ENCODE data around the gene S100A11.
"Not testable (repeated sequence)": the region's sequence is repeated elsewhere in the genome, so short reads cannot be mapped to it uniquely, and the experiment has no call there.

The S100A11 gene

DNA sequence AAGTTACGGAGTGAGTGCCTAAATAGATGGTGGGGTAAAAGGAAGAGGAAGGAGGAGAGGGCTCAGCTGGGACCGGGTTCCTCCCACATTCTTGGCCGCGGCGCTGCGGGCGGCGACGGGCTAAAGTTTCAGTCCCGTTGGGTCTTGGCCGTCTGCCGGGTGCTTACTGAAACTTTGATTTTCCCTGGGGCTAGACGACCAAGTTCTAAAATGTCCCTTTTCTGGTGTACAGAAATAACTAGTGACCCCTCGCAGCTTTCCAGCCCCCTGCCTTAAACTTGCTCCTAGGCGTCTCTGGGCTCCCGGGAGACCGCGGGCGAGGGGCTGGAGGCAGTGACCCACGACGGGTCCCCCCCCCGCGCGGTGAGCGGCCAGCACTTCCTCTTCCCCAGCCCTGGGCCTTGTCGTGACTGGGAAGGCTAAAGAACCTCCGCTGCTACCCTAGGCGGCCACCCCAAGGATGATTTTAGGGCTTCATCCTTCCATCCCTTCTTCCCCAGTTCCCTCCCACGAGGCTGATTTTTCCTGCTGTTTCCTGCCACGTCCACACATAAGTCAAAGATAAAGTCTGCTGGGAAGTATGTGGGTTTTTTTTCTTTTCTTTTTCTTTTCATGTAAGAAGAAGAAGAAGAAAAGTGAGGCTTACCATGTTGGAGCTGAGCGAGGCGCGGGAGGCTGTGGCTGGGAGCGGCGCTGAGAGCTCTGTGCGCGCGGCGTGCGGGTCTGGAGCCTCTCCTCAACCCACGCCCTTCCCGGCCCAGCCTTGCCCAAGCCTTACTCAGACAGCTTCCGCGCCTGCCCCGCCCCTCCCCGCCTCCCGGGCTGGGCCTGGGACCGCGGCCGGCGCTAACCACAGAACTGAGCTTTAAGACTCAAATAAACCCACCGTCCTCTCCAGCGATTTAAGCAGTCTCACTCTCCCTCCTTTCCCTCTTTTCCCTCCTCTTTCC is at the start of gene S100A11:
S100A11 (minus strand) TSS at position 738 of the 950 bp plus-strand sequence; CDS start at position 649, 89 bp downstream.
- no peak for DNase-seq

DNA sequence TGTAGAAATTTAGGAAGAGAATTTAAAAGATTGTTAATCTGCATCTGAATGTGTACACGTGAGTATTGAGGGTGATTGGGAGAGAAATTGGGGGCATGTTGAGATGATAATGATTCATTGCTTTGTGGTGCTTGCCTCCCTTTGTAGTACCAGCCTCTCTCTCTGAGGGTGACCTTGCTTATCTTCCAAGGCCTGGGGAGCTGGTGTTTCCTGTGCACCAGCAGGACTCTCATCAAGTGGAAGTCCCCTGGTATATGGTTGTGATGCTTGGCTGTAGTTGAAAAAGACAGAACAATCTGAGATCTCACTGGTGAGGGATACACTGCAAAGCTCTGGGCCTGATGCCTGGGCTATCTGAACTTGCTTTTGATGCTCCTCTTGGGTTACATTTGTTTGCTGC is 48.0 kb upstream of the S100A11 start:
- no peak for DNase-seq

DNA sequence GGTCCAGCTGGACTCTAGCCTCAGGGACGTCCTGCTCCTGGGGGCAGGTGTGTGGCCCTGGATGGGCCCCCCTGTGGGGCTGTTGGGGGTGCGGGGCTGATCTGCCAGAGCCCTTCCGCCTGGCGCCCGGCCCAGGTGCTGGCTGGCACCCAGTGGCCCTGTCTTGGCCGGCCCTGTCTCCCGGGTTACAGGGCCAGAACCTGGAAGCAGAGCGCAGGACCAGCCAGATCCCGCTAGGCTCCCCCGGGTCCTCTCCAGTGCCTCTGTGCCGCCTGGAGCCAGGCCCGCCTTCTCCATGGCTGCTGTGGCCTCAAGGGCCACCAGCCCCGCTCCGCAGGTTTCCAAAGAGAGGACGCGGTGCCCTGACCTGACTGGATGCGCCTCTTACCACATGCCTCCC is 44.2 kb upstream of the S100A11 start:
- DNase-seq, result not testable (repeated sequence)

DNA sequence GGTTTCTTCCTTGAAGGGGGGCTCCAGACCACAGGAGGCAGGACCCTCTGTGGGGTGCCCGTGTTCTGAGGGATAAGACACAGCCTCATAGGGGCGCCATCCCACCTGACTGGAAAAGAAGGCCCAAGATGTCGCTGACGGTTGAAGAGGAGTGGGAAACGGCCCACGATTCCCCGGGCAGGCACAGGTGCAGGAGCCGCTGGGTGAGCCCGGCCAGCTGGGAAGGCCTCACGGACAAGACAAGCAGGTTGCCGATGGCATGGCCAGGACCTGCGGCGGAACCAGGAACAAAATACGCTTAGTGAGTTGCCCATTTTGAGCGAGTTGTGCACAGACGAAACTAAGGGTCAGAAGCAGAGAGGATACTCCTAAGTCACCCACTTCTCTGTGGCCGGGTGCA is 43.7 kb upstream of the S100A11 start:
- DNase-seq, result not testable (repeated sequence)

DNA sequence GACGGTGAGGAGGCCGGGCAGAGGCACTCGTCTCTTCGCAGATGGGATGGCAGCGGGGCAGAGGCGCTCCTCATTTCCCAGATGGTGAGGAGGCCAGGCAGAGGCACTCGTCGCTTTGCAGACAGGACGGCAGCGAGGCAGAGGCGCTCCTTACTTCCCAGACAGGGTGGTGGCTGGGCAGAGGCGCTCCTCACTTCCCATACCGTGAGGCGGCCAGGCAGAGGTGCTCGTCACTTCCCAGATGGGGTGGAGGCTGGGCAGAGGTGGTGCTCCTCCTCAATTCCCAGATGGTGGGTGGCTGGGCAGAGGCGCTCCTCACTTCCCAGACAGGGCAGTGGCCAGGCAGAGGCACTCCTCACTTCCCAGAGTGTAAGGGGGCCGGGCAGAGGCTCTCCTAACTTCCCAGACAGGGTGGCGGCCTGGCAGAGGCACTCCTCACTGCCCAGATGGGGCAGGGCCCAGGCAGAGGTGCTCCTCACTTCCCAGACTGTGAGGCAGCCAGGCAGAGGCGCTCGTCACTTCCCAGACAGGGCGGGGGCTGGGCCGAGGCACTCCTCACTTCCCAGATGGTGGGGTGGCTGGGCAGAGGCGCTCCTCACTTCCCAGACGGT is 42.1 kb upstream of the S100A11 start:
- DNase-seq, result no peak

DNA sequence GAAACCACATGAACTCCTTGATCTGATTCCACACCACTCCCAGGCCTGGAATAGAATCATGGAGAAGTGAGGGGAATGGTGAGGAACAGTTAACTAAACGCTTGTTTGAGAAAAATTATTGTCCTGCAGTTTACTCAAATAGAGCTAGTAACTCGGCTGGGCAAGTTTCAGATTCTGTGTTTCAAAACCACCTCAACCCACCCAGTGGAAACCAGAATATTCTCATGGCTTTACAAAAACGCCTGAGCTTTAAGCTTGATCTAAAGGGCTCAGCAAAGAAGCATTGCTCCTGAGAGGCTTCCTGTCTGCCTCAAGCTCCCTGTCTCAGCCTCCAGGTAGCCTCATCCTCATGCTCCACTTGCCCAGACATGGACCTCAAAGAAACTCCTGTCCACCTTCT is 35.5 kb upstream of the S100A11 start:
- no peak for DNase-seq

DNA sequence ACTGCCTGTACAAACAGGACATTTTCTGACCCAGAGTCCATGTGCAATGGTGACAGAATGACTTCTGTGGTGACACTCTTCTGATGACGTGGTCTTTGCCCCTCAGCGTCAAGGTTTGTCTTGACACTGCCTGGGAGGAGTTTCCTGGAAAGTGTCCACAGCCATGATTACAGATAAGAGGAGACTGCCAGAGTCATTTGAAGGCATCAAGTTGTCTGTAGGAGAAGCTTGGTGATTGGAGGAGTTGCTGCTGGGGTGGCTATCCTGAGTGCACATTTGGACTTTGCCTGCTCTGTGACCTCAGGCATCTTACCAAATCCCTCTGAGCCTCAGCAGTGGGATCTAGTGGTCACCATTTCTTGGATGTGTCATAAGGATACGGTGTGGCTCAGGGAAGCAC is 34.3 kb upstream of the S100A11 start:
- no peak for DNase-seq

DNA sequence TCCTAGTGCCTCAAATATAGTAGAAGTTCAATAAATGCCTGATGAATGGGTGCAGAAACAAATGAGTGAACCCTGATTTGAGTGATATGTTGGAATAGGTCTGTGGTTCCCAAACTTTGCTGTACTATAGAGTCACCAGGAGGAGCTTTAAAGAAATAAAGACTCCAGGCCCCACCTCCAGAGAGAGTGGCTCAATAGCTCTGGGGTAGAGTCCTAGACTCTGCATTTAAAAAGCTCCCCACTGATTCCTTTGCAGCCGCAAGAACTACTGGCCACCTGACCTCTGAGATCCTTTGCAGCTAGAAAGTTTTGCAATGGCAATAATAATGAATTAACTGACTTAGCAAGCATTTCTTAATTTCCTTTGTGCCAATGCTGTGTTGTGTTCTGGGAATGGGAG is 31.1 kb upstream of the S100A11 start:
- DNase-seq, result no peak

DNA sequence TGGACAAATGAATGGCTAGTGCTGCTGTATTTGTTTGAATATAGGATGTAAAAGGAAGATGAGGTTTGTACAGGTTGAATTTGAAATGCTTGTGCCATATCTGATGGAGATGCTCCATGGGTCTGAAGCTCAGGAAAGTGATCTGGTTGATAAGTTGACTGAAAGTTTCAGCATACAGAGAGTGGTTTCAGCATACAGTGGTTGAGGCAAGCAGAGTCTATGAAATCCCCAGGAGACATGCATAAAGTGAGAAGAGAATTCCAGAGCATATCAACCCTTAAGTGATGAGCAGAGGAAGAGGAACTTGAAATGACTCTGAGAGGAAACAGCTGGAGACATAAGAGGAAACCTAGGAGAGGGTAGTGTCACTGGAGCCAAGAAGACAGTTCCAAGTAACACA is 30.3 kb upstream of the S100A11 start:
- no peak for DNase-seq

DNA sequence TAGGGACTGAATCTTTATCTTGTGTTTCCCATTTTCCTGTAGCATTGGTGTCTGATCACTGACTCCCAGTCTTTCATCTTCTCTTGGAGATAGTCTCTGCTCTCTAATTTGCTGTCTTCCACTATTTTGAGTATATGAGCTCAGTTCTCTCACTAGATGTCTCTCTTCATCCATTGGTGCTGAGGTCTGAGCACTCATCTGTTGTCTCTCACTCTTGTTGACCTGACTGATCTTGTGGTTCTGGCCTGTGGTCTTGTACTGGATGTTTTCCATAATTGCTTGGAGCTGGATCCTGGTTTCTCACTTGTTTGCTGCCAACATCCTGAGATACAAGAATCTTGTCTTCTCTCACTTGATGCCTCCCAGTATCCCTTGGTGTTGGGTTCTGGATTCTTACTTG is 25.1 kb upstream of the S100A11 start:
- no peak for DNase-seq

DNA sequence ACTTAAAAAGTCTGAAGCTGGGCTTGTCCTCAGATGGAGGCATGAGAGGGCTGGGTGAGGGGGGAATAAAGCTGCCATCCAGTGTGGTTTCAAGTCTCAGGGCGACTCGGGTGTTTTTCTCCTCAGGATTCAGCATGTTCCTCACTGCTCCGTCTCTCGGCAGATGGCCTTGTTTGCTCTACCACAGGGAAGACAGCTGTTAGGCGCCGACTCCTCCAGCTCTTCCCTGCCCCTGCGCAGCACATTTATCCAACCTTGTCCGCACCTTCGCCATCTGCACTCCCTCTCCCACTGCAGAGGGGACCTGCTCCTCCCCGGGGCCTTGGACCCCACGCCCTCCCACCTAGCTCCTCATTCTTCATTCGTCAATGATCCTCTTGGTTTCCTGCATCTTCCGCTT is 16.6 kb upstream of the S100A11 start:
- DNase-seq, result no peak

DNA sequence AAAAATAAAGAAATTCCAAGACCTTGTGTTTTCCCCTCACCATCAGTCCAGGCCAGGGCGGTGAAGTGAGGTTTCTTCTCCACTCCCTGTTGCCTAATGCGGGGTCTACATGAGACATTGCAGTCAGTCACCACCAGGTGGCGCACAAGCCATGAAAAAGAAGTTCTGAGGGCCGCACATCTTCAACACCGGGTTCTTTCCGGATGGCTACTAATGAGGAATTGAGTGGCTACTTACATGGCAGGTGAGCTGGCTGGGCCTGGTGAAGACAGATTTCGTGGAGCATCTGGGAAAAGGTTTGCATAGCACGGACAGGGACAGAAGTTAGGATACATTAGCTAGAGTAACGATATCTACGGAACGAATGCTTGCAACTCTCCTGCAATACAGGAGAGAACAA is 15.8 kb upstream of the S100A11 start:
- DNase-seq, result peak; percentile 80

DNA sequence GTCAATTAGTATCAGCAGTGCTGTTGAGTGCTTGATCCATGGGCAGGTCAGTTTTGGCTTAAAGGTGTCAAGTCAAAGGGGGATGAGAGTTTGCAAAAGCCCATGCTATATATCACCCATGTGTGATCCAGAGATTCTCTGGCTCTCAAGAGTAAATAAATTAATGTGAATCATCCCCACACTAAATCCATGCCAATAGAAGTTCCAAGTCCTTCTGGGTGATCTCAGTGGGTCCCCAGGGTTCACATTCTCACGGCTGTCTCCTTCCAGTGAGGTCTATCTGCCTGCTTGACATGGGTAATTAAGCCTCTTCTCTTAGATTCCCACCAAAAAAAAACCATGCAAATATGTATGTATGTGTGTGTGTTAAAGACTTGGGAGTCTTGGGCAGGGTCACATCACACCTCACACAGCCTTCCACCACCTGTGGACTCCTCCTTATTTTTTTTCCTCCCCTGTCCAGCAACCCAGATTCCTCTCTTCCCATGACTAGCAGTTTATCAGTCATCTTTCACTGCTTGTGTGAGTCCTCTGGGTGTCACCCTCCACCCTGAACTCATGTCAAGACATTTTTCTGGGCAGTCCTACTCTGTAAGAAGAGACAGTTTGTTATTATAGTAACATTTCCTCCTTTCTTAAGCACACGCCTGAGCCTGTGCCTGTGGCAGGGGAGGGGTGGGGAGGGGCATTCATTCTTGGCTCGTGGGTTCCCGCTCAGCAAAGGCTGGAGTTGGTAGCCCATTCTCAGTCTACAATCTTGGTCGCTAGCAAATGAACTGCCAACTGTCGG is 14.3 kb upstream of the S100A11 start:
- DNase-seq, result no peak

DNA sequence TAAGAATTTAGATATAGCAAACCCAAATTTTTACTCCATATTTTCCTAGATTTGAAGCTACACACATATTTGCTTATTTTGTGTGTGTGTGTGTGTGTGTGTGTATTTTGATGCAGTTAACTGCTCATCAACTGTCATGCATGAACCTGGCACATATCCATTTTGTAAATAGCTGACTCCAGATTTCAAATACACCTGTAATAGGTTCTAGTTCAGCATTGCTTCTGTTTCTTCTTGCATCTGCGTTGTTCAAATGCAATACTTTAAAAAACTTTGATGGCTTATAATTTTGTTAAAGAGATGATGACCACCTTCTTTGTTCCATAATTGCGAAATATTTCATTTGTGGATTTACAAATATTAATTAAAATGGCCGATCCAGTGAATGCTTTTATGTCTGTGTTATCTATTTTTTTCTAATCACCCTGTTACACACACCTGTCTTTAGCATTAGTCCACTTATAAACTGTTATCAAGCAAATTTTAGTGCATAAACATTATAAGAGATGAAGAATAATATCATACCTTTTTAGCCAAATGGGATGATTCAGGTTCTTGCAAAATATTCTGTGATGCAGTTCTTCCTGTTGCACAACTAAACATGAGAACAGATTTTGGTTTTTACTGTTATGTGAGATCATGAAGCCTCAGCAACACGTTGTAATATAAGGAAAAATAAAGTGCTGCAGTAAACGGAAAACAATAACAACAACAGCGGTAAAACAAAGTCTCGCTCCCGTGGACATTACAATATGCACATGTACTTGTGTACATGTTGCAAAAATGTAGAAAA is 12.7 kb upstream of the S100A11 start:
- DNase-seq, result no peak

DNA sequence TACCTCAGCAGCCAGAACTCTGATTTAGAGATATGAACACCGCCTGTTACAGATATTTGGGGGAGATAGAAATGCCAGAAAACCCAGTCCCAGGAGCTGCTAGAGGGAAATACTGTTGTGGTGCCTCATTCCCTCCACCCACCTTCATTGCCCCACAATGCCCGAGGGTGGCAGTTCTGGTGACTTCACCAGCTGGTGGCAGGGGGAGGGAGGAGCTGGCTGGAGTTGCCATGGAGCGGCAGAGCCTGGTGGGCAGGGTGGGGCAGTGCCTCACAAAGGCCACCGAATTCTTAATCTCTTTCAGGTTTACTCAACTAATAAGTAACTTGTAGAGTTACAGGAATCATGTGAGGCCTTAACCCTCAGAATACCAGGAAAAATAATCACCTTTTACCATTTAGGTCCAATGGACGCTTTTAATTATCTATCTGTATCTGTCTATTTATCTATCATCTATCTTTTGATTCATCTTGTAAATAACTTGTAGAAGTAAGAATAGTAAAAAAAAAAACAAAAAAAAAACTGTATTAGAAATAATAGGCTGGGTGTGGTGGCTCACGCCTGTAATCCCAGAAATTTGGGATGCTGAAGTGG is 11.7 kb upstream of the S100A11 start:
- peak; percentile 79 for DNase-seq

DNA sequence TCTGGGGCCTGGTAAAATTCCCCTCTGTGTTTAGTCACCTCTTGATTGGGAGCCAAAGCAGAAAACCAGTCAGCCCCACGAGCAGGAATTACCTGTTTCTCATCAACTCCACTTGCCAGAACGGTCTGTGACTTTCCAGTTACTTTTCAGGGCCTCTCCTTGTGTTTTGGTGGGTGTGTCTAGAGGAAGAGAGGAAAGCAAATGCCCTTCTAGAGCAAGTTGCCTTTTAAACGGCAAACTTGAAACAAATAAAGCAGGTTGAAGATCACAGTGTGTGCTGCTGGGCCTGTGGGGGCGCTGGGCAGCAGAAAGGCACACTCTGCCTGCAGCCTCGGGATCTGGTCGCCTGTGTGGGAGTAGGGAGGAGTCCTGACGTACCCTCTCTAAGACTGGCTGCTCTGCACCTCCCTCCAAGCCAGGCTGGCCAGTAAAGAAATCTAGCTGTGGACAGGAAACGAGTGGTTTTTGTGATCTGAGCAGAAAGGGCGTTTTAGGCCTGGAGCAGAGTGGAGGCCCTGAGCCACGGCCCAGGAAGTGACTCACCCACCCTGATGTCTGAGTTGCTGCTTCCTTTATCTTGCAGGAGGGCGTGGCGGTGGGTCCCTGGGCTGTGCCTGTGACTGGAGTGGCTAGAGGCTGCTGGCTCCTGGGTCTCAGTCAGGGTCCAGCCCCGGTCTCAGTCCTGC is 11.1 kb upstream of the S100A11 start:
- peak; percentile 77 for DNase-seq

DNA sequence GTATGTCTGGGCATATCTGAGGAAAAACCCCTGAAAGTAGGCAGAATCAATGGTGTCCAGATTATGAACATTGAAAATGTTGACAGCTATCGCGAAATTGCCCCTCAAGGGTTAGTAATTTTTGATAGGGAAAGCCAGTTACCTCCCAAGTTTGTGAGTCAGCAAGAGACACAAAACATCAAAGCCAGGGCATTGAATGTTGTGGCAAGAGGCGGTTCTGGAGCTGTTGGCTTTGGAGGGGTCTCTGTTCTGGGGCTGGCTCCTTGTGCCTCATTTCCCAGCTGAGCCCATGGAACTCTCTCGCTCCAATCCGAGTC is 10.6 kb upstream of the S100A11 start:
- no peak for DNase-seq

DNA sequence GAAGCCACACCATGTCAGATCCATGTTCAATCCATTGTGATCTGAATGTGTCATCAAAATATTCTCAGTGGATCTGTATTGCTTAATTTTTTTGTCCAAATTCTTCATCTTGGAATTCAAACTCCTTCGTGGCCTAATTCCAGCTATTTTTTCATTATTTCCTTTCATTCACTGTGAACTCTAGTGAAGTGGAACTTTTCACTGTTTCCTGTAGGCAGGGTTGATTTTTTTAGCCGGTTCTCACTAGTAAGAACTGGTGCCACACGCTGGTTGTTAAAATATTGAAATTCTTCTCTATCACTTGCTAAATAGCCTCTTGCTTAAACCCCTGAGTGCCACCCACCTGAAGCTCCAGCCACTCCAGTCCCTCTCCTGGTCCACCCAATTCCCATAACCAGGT is 7.6 kb upstream of the S100A11 start:
- no peak for DNase-seq

DNA sequence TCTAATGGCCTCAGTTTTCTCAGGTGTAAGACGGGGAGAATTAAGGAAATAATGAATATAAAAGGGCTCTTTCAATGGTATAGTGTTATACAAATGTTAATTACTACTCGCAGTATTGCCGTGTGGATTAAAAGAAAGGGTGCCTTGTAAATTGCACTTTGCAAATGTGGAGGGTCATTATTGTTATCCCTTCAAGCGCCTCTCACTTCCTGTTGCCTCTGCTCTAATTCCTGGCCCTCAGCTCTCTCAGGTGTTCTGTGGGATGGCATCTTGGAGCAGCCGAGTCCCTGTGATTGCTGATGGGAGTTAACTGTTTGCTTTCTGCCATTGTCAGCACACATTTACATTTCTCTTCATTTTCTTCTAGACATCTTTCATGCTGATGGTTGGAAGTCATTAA is 7.1 kb upstream of the S100A11 start:
- DNase-seq, result peak; percentile 76

DNA sequence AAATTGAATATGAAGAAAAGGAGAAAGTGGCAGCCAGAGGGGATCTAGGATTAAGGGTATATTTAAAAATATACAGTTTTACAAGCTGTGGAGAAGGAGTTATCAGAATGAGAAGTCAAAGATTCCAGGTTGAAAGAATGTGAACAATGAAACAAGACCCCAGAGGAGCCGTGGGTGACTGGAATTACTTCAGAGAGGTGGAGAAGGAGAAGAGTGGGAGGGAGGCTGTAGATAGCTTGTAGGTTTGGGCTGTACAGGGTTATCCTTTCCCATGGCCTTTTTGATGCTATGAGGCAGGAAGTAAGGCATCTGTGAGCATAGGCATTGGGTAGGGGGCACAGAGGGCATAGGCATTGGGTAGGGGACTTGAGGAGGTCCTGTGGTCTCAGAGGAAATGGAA is 5.2 kb upstream of the S100A11 start:
- no peak for DNase-seq

DNA sequence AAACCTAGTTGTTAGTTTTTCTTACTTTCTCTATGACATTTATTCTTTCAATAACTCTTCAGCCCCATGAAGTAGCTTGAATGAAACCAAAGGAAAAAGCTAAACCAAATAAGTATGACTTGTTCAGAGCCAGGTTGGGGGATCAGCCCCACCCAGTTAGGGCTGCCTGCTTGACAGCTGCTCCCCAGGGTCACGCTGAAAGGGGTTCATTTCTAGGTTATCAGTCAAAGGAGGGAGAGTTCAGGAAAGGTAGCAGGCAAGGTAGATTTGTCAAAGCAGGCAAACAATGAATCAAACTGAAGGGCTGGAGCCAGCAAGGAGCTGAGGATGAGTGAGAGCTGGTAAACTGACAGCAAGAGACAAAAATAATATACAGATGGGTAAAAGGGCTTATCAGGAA is 3.1 kb upstream of the S100A11 start:
- peak; percentile 15 for DNase-seq

DNA sequence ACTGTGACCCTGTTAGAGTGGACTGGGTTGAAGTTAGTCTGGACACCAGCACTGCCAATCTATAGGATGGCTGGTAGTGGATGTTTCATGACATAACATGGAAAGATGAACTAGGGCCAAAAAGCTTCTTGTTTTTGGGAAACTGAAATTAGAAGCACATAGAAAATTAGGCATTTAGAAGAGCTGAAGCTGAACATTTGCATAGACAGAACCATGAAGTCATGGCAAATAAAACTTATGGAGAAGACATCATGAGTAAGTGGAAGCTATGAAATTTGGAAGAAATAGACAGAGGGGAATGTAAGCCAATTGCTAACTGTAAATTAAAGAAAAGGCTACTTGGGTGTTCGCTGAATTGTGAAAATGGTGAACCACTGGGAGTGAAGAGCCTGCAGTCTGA is 2.7 kb upstream of the S100A11 start:
- no peak for DNase-seq
